ENCODE data around the gene PARP8.
A peak's percentile ranks its signal among the peaks of the same experiment; 100 is the strongest.

Gene PARP8

GRCh38 chr5:50726475-50727148 lies 60.2 kb downstream of the PARP8 start:
- no peak for DNase-seq (ENCODE audit: low spot score)

- no peak for DNase-seq (ENCODE audit: low spot score)
Observed at GRCh38 chr5:50727149-50727496, 60.7 kb downstream of the PARP8 start.

GRCh38 chr5:50727845-50728244 lies 61.4 kb downstream of the PARP8 start:
- no peak for DNase-seq (ENCODE audit: low spot score)

DNA sequence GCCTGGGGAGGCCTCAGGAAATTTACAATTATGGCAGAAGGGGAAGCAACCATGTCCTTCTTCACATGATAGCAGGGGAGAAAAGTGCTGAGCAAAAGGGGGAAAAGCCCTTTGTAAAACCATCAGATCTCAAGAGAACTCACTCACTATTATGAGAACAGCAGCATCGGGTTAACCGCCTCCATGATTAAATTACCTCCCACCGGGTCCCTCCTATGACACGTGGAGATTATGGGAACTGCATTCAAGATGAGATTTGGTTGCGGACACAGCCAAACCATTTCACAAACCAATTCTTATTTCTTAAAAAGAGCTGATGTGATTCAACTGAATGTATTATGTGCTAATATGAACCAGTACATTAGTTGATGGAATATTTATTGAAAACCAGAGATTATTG lies 63.9 kb downstream of the PARP8 start:
- no peak for DNase-seq (ENCODE audit: low spot score)

- DNase-seq (ENCODE audit: low spot score), result no peak
Observed at GRCh38 chr5:50730841-50731240, 64.4 kb downstream of the PARP8 start.

DNA sequence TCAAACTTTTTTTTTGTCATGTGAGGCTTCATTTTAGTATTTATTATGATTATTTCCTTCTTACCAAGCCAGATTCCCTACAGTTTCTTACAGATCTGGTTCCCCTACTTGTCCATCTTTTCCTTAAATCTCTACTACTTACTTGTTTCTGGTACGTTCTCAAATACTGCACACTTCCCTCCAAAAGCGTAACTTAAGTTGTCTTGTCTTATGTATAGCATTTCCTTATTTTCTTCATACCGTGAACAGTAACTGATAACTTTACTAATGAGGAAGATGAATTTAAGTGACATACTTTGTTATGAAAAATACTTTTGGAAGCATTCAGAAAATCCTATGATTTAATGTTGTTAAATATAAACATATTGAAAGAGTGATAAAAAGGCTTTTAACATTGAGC lies 67.3 kb downstream of the PARP8 start:
- DNase-seq (ENCODE audit: low spot score), result no peak

GRCh38 chr5:50738864-50739263 lies 72.4 kb downstream of the PARP8 start:
- no peak for DNase-seq (ENCODE audit: low spot score)

DNA sequence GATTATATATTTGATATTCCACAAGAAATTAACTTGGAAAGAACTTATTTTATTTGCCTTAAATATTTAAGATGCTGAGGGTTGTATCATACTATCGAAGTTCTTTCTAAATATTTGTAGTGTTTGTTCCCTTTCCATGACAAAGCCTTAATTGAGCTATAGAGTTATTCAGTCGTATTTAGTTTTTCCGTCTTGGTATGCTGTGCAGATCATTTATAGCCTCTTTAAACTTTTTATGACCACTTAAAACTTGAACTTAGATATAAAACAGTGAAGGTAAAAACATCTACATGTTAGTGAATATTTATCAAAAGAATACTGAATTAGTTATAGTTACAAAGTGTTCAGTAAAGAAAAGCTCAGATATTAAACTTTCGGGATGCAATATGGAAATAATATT lies 74.4 kb downstream of the PARP8 start:
- DNase-seq (ENCODE audit: low spot score), result no peak

DNA sequence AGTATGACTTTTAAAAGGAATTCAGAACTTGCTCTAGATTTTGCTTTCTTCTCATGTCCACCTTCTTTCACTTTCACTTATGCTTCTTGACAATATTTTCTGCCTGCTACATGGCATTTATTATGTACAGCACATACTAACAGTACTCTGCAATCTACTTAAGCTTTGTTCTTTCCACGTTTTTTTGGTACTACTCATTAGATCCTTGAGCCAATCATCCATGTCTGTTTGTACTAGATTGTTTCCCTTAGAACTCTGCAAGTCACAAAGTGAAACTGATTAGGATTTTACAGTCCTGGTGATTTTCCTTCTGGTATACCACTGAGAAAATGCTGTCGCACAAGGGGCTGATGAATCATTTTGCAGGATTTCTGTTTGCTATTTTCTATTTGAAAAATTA lies 78.3 kb downstream of the PARP8 start:
- peak; percentile 37 for DNase-seq (ENCODE audit: low spot score)

DNA sequence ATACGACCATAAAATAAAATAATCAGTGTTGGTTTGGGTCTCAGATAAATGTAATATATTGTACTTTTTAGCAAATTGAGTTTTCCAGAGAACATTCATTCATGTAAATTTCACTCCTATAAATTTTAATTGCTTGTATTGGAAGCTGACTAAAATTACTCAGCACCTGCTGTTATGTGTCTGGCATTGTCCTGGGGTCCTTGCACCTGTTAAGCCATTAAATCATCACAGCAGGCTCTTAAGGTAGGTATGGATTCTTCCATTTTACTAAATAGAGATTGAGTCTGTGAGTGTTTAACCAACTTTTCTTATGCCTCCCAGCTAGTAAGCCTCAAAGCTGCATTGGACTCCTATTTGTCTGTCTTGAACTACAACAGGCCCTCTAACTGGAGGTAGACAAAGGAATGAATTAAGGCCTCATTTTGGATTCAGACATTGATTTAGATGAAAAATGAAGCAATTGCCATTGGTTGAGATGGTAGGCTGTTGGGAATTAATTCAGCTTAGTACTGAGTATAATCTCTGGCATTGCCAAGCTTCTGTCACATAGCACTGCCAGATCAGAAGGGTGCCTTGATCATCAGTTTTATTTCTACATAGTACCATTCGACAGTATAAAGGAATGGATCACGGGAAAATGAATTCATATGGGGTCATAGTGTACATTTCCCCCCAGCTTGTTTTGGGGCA lies 78.9 kb downstream of the PARP8 start:
- DNase-seq (ENCODE audit: low spot score), result no peak

DNA sequence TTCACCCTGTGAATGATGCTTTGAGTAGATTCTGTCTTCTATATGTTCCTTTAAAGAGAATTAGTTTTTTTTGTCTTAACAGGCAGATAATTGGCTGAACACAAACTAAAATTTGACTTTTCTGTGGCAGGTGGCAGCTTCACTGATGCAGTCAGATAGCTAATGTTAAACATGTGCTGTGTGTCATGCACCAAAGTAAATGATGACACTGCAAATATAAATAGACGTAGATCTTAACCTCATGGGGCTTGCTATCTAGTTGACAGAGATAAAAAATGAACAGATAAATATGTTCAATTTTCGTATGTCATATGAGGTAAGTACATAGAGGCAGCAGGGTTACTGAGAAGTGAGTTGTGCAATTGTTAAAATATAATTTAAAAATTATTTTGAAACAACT lies 82.7 kb downstream of the PARP8 start:
- no peak for DNase-seq (ENCODE audit: low spot score)

- DNase-seq (ENCODE audit: low spot score), result no peak
Observed at GRCh38 chr5:50749873-50750272, 83.4 kb downstream of the PARP8 start.

GRCh38 chr5:50751064-50751657 lies 84.7 kb downstream of the PARP8 start:
- peak; percentile 80 for DNase-seq (ENCODE audit: low spot score)

DNA sequence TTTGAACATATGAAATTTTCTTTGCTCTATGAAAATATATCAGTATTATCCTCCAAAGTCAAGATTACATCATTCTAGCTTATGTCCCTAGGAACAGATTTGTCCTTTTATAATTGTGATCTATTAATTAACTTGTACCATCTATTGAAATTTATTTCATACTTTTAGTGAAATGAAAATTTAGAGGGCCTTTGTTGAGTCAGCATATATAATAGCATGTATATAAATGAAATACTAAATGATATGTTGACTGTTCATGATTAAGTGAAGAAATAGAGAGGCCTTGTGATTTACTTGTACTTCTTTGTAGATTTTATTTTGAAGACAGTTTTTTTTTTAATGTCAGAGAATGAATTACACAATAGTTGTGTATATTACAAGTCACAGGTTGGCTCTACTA lies 86.4 kb downstream of the PARP8 start:
- no peak for DNase-seq (ENCODE audit: low spot score)

DNA sequence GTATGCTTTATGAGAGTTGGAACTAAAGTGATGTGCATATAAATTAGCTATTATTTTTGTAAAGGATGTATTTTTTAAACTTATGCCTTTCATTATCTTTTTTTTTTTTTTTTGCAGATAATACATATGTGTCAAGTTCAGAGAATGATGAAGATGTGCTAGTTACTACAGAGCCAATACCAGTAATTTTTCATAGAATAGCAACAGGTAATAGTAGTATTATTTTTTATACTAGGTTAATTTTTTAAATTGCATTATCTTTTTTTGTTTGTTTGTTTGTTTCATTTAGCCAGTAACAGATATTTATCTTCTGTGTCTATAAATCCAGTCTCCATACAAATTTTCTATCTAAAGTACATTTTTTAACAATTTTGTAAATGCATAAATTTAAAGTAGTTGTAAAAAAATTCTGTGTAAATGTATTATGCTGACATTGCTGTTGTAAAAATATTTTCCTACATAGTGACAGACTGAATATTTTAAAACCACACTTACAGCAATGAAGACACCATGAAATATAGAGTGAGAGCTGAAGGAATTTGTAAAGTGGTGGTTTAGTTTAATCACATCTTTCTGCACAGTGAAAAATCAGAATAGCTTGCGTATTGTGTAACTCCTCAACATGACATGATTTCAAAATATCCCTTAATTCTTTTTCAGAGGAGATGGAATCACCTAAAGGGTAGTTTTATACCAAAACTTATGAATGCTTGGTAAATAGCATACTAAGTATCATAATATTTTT lies 93.3 kb downstream of the PARP8 start:
- DNase-seq (ENCODE audit: low spot score), result no peak

GRCh38 chr5:50763351-50763750 lies 96.9 kb downstream of the PARP8 start:
- DNase-seq (ENCODE audit: low spot score), result no peak

DNA sequence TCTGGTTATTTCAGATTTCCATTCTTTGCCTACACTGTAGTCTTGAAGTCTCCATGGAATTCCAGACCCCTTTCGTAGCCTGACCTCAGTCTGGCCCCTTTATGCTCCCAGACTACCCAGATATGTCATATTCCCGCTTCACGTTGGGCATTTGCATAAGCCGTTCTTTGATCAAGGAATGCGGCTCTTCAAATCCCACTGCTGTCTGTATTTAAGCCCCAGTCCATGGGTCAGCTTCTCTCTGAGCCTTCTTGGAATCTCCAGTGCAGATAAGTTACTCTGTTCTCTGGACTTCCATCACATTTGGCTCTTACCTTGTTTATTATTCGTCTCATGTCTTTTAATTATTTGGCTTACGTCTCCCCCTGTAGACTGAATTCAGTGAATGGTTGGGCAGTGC lies 97.4 kb downstream of the PARP8 start:
- DNase-seq (ENCODE audit: low spot score), result no peak

- no peak for DNase-seq (ENCODE audit: low spot score)
Observed at GRCh38 chr5:50766042-50766441, 99.6 kb downstream of the PARP8 start.

DNA sequence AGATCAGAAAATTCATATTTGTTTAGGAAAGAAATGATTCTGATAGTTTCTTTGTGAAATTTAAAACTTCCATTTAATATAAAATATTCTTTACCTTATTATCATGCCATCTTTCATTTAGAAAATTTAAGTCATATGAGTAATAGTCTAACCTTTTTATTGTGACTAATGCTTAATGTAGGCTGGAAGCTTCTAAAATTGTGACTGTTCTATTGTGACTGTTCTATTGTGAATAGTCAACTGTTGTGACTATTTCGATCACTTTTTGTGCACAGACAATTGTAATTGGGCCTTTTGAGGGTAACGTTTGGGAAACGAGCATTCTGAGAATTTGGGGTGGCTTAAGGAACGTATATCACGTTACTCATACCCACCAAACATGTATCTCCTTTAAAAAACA lies 100.0 kb downstream of the PARP8 start:
- DNase-seq (ENCODE audit: low spot score), result no peak

DNA sequence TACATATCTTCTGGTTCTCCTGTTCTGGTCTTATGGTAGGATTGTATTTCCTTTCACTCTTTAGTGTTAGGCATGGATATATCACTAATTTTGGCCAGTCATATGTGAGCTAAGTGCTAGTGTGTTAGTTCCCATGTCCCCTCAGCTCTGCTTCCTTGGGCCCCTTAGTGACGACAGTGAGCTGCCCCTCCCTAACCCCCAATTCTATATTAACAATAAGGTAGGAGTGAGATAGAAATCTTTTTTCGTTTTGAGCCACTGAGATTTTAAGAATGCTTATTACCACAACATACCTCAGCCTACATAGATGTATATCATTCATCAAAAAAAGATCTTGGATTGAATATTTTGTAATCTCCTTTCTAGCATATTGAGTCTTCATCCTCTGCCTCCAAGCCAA lies 100.5 kb downstream of the PARP8 start:
- DNase-seq (ENCODE audit: low spot score), result no peak

DNA sequence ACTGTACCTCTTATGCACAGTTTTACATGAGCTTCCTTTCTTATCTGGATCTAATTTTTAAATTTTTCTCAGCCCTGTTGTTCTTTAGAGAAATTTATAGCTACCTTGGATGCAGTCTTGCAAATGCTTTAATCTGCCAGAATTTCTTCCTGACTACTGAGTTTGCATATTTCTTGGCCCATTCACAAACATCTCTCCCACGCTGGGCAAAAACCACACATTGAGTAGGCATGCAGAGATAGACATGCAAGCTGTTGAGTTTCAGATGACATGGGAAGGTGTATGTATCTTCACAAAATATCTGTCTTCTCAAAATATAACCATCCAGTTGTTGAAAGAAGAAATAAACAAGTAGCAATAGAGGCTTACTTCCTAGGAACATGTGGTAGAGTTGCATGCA lies 101.2 kb downstream of the PARP8 start:
- no peak for DNase-seq (ENCODE audit: low spot score)

- DNase-seq (ENCODE audit: low spot score), result peak; percentile 24
Observed at GRCh38 chr5:50768634-50769033, 102.2 kb downstream of the PARP8 start.

- DNase-seq (ENCODE audit: low spot score), result no peak
Observed at GRCh38 chr5:50770441-50770840, 104.0 kb downstream of the PARP8 start.
